Ovary (tissue), 9 donors: ENCODE results near the gene AKAP7. TPM values are rescaled to one million over a fixed set of nuclear protein-coding genes. Genes with fewer than 3 reads are reported as not detected.

Source experiments
- DNase-seq, 5 donors: peaks; one replicate each; pipeline ENCODE4 v3.0.0-alpha.2; 2019 to 2020
- H3K27ac ChIP-seq, 2 donors: fragments of 200-600 bp; one replicate each; pipeline versions ENCODE4 v1.5.1 to v1.8.0; 2019 to 2022
- H3K27me3 ChIP-seq: fragments of 200-600 bp; one replicate; pipeline ENCODE4 v1.8.0; 2022
- H3K36me3 ChIP-seq: fragments of 200-600 bp; sonication (generic); one replicate; pipeline ENCODE4 v1.5.1; 2019
- H3K4me1 ChIP-seq: one replicate; pipeline ENCODE4 v1.8.1; 2013; ENCODE audit warnings: mild to moderate bottlenecking, moderate library complexity; ENCODE audit not compliant: insufficient read depth
- H3K4me3 ChIP-seq: fragments of 200-600 bp; sonication (generic); one replicate; pipeline ENCODE4 v1.5.1; 2017
- H3K9me3 ChIP-seq, 2 donors: fragments of 200-600 bp in 1 of 2; sonication (generic) in 1 of 2; one replicate each; pipeline versions ENCODE4 v1.5.1 to v1.8.1; 2013 to 2019; ENCODE audit warnings: mild to moderate bottlenecking in 1 of 2, moderate library complexity in 1 of 2
- CTCF ChIP-seq, 3 donors: fragments of 450-650 bp in 2 of 3; fragments of 200-600 bp in 1 of 3; IDR thresholded peaks; one replicate each; pipeline versions ENCODE4 v1.5.1 to v1.8.0; 2016 to 2022; ENCODE audit warnings: antibody characterized with exemption in 3 of 3, mild to moderate bottlenecking in 1 of 3
- EP300 ChIP-seq: sonication (generic); formaldehyde crosslinking; IDR thresholded peaks from one replicate; pipeline ENCODE4 v1.6.1; 2017; ENCODE audit warnings: antibody characterized with exemption
- POLR2A ChIP-seq: fragments of 450-650 bp; IDR thresholded peaks from one replicate; pipeline ENCODE4 v1.6.1; 2017; ENCODE audit warnings: antibody characterized with exemption, mild to moderate bottlenecking, moderate library complexity
- WGBS, 3 donors: extraction: QIAGEN DNeasy Blood & Tissue Kit in 1 of 3; methylation state at CpG; one replicate each; pipeline versions ENCODE4 v1.1.5 to v1.1.7; 2013 to 2017; 5-methylcytosine and 5-hydroxymethylcytosine counted together
- intact Hi-C, 4 donors: fragments of 100-400 bp; cut with DNase I; formaldehyde crosslinking; loops; one replicate each; pipeline versions ENCODE4 v1.11.0 to v1.15.1; 2022 to 2023
- polyA plus RNA-seq, 2 donors: library from polyadenylated mRNA; stranded (reverse); fragments of 200-250 nt in 1 of 2; fragments of 350-450 nt in 1 of 2; fragmentation: Illumina TruSeq in 1 of 2; extraction: RNeasy Lipid Tissue Mini Kit (QIAGEN cat#74804) in 1 of 2; gene quantifications; one replicate each; pipeline ENCODE4 v1.2.3, GENCODE V29; 2013 to 2014
- total RNA-seq, 7 donors: library from RNA; depleted of rRNA in 2 of 7; stranded (reverse); fragments of >200 nt in 2 of 7; fragmentation: NEBNext Ultra II Directional in 3 of 7; extraction: Animal tissue kit (Norgen Biotek cat#: 25700) in 3 of 7; gene quantifications; one replicate each; pipeline versions ENCODE4 v1.1.0 to v1.2.4, GENCODE V29; 2016 to 2023
- donor health status: DM: no; HTN: no; CAD: no; lungs with moderate emphysema.
- donor health status: DM: no; HTN: no; CAD: no.
- donor health status: Bipolar disorder and iron deficiency.
- donor health status: DM: yes; HTN: yes; CAD: no.
- donor health status: DM: no; HTN: no; CAD: no.
- donor health status: DM: yes; HTN: yes; CAD: no.

The AKAP7 gene
- total and polyA plus RNA-seq, 9 donors, result 8.4 to 38.5 (median 31.1) TPM

GRCh38 chr6:131281471-131282270, 146.4 kb downstream of the AKAP7 start:
- TF ChIP-seq CTCF (IDR thresholded peaks at IDR 0.05) (no peak), POLR2A (no peak), EP300 (no peak)
- intact Hi-C loops, result no loop called here
- no peaks in the 10 kb centered on the region for H3K9me3 ChIP-seq
- peak in 1 of 5 donors; percentile 40 for DNase-seq
- H3K36me3 ChIP-seq, result no peaks in the 10 kb centered on the region
- no peak overlapping the region for H3K27ac ChIP-seq
- 45 to 55% (median 51%) methylated on average over 16 of the region's 16 CpGs for WGBS, 3 donors
- H3K4me3 ChIP-seq, result no peak overlapping the region
- no peaks in the 10 kb centered on the region for H3K4me1 ChIP-seq
- H3K27me3 ChIP-seq, result no peaks in the 10 kb centered on the region

- intact Hi-C loops, result no loop called here
- WGBS, 3 donors, result 94 to 95% (median 95%) methylated on average over 5 of the region's 5 CpGs
- DNase-seq, result no peak
- no peaks in the 10 kb centered on the region for H3K27me3 ChIP-seq
- H3K4me1 ChIP-seq, result no peaks in the 10 kb centered on the region
- TF ChIP-seq POLR2A, result no peak
- no peak for TF ChIP-seq EP300
- no peak for TF ChIP-seq CTCF (IDR thresholded peaks at IDR 0.05)
- H3K36me3 ChIP-seq, result no peaks in the 10 kb centered on the region
- no peak overlapping the region for H3K27ac ChIP-seq
- H3K9me3 ChIP-seq, result no peaks in the 10 kb centered on the region
- H3K4me3 ChIP-seq, result no peak overlapping the region
These were observed 147.1 kb downstream of the AKAP7 start for GRCh38 chr6:131282365-131282764.

GRCh38 chr6:131283466-131284175, 148.4 kb downstream of the AKAP7 start:
- no peak overlapping the region for H3K4me3 ChIP-seq
- TF ChIP-seq POLR2A (no peak), CTCF (IDR thresholded peaks at IDR 0.05) (no peak), EP300 (no peak)
- H3K27me3 ChIP-seq, result no peaks in the 10 kb centered on the region
- no peaks in the 10 kb centered on the region for H3K36me3 ChIP-seq
- intact Hi-C loops, result no loop called here
- WGBS, 3 donors, result 95 to 97% (median 95%) methylated on average over 7 of the region's 7 CpGs
- H3K4me1 ChIP-seq, result no peaks in the 10 kb centered on the region
- H3K27ac ChIP-seq, result no peak overlapping the region
- no peaks in the 10 kb centered on the region for H3K9me3 ChIP-seq
- DNase-seq, result no peak

- Histone ChIP-seq H3K27ac (no peak overlapping the region), H3K4me1 (no peaks in the 10 kb centered on the region), H3K9me3 (no peaks in the 10 kb centered on the region), H3K36me3 (no peaks in the 10 kb centered on the region), H3K27me3 (no peaks in the 10 kb centered on the region), H3K4me3 (no peak overlapping the region)
- no peak for TF ChIP-seq POLR2A
- TF ChIP-seq EP300, result no peak
- no peak for TF ChIP-seq CTCF (IDR thresholded peaks at IDR 0.05)
- 70 to 77% (median 75%) methylated on average over 1 of the region's 1 CpG for WGBS, 3 donors
- no peak for DNase-seq
- intact Hi-C loops, result no loop called here
These were observed 150.3 kb downstream of the AKAP7 start for GRCh38 chr6:131285548-131285947.
